GM18505 (cell line): ENCODE measurements around the gene FXN.

ENCODE experiments used
- ATAC-seq: cut with Tn5 transposase; IDR thresholded peaks from one replicate; pipeline ENCODE4 v1.9.1; 2021; ENCODE audit not compliant: unreplicated experiment
- POLR2A ChIP-seq: IDR thresholded peaks from 4 replicates; pipeline ENCODE4 v1.6.1; 2011; ENCODE audit warnings: borderline replicate concordance; ENCODE audit not compliant: insufficient read depth, insufficient read length; ENCODE audit errors: extremely low read depth

FXN gene

GRCh38 chr9:69136185-69136584 lies 100.6 kb downstream of the FXN start:
- no peak for TF ChIP-seq POLR2A
- ATAC-seq, result no peak

GRCh38 chr9:69136779-69137178 lies 101.2 kb downstream of the FXN start:
- TF ChIP-seq POLR2A, result no peak
- ATAC-seq, result no peak

DNA sequence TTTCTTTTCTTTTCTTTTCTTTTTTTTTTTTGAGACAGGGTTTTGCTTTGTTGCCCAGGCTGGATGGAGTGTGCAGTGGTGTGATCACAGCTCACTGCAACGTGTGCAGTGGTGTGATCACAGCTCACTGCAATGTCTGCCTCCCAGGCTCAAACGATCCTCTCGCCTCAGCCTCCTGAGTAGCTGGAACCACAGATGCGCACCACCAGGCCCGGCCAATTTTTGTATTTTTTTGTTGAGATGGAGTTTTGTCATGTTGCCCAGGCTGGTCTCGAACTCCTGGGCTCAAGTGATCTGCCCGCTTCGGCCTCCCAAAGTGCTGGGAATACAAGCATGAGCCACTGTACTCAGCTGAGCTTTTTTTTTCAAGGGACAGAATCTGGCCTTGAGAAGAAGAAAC lies 101.8 kb downstream of the FXN start:
- TF ChIP-seq POLR2A, result no peak
- no peak for ATAC-seq

- TF ChIP-seq POLR2A, result no peak
- no peak for ATAC-seq
Measured at GRCh38 chr9:69139596-69139995, 104.0 kb downstream of the FXN start.

DNA sequence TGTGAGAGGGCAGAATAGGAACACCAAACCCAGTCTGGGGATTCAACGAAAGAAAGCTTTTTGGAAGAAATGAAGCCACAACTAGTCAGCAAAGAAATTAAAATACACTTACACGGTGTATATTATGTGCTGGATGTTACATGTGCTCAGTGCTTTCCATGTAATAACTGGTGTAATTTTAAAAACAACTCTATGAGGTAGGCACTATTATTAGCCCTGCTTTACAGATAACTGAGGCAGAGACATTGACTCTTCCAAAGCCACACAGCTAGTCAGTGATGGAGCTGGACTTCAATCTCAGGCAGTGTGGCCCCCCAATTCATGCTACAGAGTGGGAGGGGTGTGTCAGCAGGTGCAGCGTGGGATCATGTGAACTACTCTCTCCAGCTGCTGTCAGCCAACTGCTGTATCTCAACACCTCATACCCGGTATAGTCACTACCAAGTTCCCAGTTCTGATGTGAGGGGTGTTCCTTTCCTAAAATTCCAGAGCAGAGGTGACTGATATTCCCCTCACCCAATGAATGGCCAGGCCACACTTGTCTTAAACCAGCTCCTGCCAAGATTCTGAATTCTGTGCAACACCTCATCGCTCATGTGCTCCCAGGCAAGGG lies 104.7 kb downstream of the FXN start:
- no peak for ATAC-seq
- no peak for TF ChIP-seq POLR2A

DNA sequence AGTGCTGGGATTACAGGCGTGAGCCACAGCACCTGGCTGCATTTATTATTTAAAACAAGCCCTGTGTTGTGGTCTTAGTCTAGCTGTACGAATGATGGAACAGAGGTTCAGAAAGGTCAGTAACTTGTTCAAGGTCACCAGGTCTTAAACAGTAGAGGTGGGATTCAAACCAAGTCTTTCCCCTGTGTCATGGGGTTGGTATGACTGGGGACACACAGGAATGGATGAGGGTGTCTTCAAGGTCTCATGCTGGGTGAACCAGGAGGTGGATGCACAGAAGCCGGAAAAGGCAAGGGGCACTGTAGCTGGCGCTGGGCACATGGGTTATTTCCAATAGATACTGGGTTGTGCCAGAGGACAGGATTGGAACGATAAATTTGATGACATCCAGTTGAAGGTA lies 106.3 kb downstream of the FXN start:
- TF ChIP-seq POLR2A, result no peak
- no peak for ATAC-seq

GRCh38 chr9:69143291-69143690 lies 107.7 kb downstream of the FXN start:
- no peak for TF ChIP-seq POLR2A
- ATAC-seq, result no peak

- no peak for ATAC-seq
- no peak for TF ChIP-seq POLR2A
Measured at GRCh38 chr9:69145144-69145715, 109.7 kb downstream of the FXN start.

DNA sequence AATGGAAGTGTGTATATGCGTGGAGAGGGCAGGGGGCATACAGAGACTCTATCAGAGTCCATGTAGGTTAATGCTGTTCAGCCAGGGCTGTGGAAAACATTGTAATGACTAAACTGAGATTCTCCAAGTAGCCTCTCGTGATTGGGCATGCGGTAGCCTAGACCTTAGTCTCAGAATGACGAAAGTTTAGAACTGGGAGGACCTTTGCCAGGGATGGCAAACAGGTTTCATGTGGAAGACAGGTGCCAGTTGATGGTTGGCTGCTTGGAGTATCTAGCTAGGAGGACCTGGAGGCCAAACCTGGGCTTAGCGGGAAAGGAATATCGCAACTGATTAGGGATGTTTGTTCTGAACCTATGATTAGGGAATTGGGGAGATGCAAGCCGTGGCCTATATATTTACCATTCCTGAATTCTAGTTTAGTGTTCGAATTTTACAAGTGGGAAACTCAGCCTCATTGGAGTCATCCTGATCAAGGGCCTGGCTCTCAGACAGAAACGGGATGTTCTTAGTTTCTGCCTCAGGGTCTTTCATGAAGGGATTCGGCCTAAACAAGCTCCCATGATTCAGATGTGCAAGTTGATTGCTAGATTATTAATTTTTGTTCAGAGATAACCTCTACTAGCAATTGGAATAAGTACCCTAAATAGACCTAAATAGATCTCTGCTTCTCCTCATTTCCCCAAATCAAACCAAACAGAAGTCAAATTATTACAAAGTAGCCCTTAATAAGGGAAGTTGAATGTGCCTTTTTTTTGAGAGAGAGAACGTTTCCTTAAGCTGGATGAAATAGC lies 111.7 kb downstream of the FXN start:
- TF ChIP-seq POLR2A, result no peak

GRCh38 chr9:69149321-69149807 lies 113.8 kb downstream of the FXN start:
- no peak for TF ChIP-seq POLR2A
- no peak for ATAC-seq

More for the DNA sequence above, 111.7 kb downstream of the FXN start:
- ATAC-seq, result no peak
